ENCODE measurements around the gene APP.
"Not testable (repeated sequence)": the region's sequence is repeated elsewhere in the genome, so short reads cannot be mapped to it uniquely, and the experiment has no call there.

APP gene

GRCh38 chr21:26060335-26061115, 110.0 kb downstream of the APP start:
- DNase-seq (ENCODE audit: low read depth) = no peak

- DNase-seq (ENCODE audit: low read depth) = no peak
Observed at GRCh38 chr21:26057477-26058170, 112.9 kb downstream of the APP start.

GRCh38 chr21:26055841-26056264, 114.7 kb downstream of the APP start:
- DNase-seq (ENCODE audit: low read depth) = no peak

GRCh38 chr21:26055010-26055409, 115.6 kb downstream of the APP start:
- DNase-seq (ENCODE audit: low read depth) = no peak

- no peak for DNase-seq (ENCODE audit: low read depth)
Observed at GRCh38 chr21:26052057-26052456, 118.5 kb downstream of the APP start.

- no peak for DNase-seq (ENCODE audit: low read depth)
Observed at GRCh38 chr21:26050857-26051256, 119.7 kb downstream of the APP start.

GRCh38 chr21:26049803-26050202, 120.8 kb downstream of the APP start:
- DNase-seq (ENCODE audit: low read depth) = no peak

- no peak for DNase-seq (ENCODE audit: low read depth)
Observed at GRCh38 chr21:26047279-26047967, 123.1 kb downstream of the APP start.

GRCh38 chr21:26043891-26044290, 126.7 kb downstream of the APP start:
- DNase-seq (ENCODE audit: low read depth) = no peak

GRCh38 chr21:26042181-26042876, 128.2 kb downstream of the APP start:
- no peak for DNase-seq (ENCODE audit: low read depth)

GRCh38 chr21:26041431-26042180, 129.0 kb downstream of the APP start:
- DNase-seq (ENCODE audit: low read depth) = no peak

- no peak for DNase-seq (ENCODE audit: low read depth)
Observed at GRCh38 chr21:26036916-26037315, 133.7 kb downstream of the APP start.

GRCh38 chr21:26032263-26032662, 138.3 kb downstream of the APP start:
- DNase-seq (ENCODE audit: low read depth) = no peak

GRCh38 chr21:26028183-26028582, 142.4 kb downstream of the APP start:
- no peak for DNase-seq (ENCODE audit: low read depth)

- no peak for DNase-seq (ENCODE audit: low read depth)
Observed at GRCh38 chr21:26027696-26028095, 142.9 kb downstream of the APP start.

GRCh38 chr21:26025536-26026512, 144.7 kb downstream of the APP start:
- DNase-seq (ENCODE audit: low read depth) = no peak

- not testable (repeated sequence) for DNase-seq (ENCODE audit: low read depth)
Observed at GRCh38 chr21:26023406-26023805, 147.2 kb downstream of the APP start.

GRCh38 chr21:26022598-26023337, 147.8 kb downstream of the APP start:
- DNase-seq (ENCODE audit: low read depth) = not testable (repeated sequence)

- DNase-seq (ENCODE audit: low read depth) = no peak
Observed at GRCh38 chr21:26020510-26020909, 150.1 kb downstream of the APP start.

- no peak for DNase-seq (ENCODE audit: low read depth)
Observed at GRCh38 chr21:26020081-26020480, 150.5 kb downstream of the APP start.
